A549 (cell line): ENCODE data around the gene RNF130. TPM values are rescaled to one million over a fixed set of nuclear protein-coding genes. Genes with fewer than 3 reads are reported as not detected.

Source experiments
- ATAC-seq, 2 experiments: fragments of 200-7000 bp in 1 of 2; fragments of >200 bp in 1 of 2; cut with Nextera tagmentation in 1 of 2; cut with Tn5 transposase in 1 of 2; 3 replicates each; pipeline versions ENCODE4 v1.8.0 to v1.9.1; 2018 to 2020; ENCODE audit warnings: mild to moderate bottlenecking in 1 of 2, moderate library complexity in 1 of 2
- CTCF ChIA-PET: fragments of 300-600 bp; sonication (Branson Sonifier 250); formaldehyde crosslinking; extraction: SDS; loops from one replicate; lab custom pipeline; 2021; ENCODE audit warnings: antibody characterized with exemption, inconsistent platforms; lab: Yijun Ruan, JAX
- POLR2A ChIA-PET: fragments of 350-600 bp; formaldehyde crosslinking; extraction: SDS; loops from one replicate; lab custom pipeline; 2021; ENCODE audit warnings: antibody characterized with exemption, inconsistent platforms; lab: Yijun Ruan, JAX
- DNase-seq, 2 experiments: peaks; one replicate each; pipeline versions ENCODE4 v3.0.0 to v3.0.0-alpha.2; 2011 to 2016; ENCODE audit warnings: low read depth in 1 of 2, low spot score in 1 of 2
- FAIRE-seq: peaks from 2 replicates; lab custom pipeline; 2011; peaks lifted over from hg19 to GRCh38; lab: Jason Lieb, UNC
- H3K27ac ChIP-seq, 2 experiments: fragments of >200 bp; sonication (Bioruptor Twin); formaldehyde crosslinking; 3 replicates each; pipeline ENCODE4 v1.5.1; 2016 to 2017
- H3K4me1 ChIP-seq: fragments of >200 bp; sonication (Bioruptor Twin); formaldehyde crosslinking; 3 replicates; pipeline ENCODE4 v1.6.1; 2016
- H3K4me2 ChIP-seq: fragments of >200 bp; sonication (Bioruptor Twin); formaldehyde crosslinking; 3 replicates; pipeline ENCODE4 v1.6.1; 2016
- H3K4me3 ChIP-seq: fragments of >200 bp; sonication (Bioruptor Twin); formaldehyde crosslinking; 3 replicates; pipeline ENCODE4 v1.5.1; 2016
- H3K9me3 ChIP-seq: fragments of >200 bp; sonication (Bioruptor Twin); formaldehyde crosslinking; 3 replicates; pipeline ENCODE4 v1.6.1; 2016
- BCL3 ChIP-seq: fragments of >200 bp; sonication (Bioruptor Twin); formaldehyde crosslinking; IDR thresholded peaks from 3 replicates; pipeline ENCODE4 v1.6.1; 2016
- CBX2 ChIP-seq: fragments of 200-600 bp; sonication (generic); IDR thresholded peaks from 2 replicates; pipeline ENCODE4 v1.6.1; 2016; ENCODE audit warnings: low read depth, mild to moderate bottlenecking, borderline replicate concordance
- CEBPB ChIP-seq, 2 experiments: fragments of >200 bp in 1 of 2; sonication (Bioruptor Twin) in 1 of 2; formaldehyde crosslinking in 1 of 2; IDR thresholded peaks; 2 replicates each; pipeline ENCODE4 v1.6.1; 2012 to 2016
- CHD4 ChIP-seq: fragments of 200-600 bp; sonication (generic); IDR thresholded peaks from 2 replicates; pipeline ENCODE4 v1.6.1; 2016; ENCODE audit warnings: antibody characterized with exemption, mild to moderate bottlenecking, borderline replicate concordance
- EHF ChIP-seq: fragments of 250-450 bp; sonication (Bioruptor Pico); IDR thresholded peaks from 2 replicates; pipeline ENCODE4 v1.5.0; 2020; ENCODE audit warnings: mild to moderate bottlenecking
- EHMT2 ChIP-seq: fragments of 200-600 bp; sonication (generic); IDR thresholded peaks from 2 replicates; pipeline ENCODE4 v1.6.1; 2016; ENCODE audit warnings: antibody characterized with exemption, low read depth, mild to moderate bottlenecking, moderate library complexity
- ESRRA ChIP-seq: fragments of 150-350 bp; IDR thresholded peaks from 2 replicates; pipeline ENCODE4 v1.6.1; 2014; ENCODE audit warnings: mild to moderate bottlenecking, low read length, borderline replicate concordance
- FOSB ChIP-seq: fragments of 250-450 bp; sonication (Bioruptor Pico); IDR thresholded peaks from 2 replicates; pipeline ENCODE4 v1.5.0; 2020; ENCODE audit warnings: mild to moderate bottlenecking, moderate library complexity
- HES2 ChIP-seq: fragments of >200 bp; sonication (Bioruptor Twin); formaldehyde crosslinking; IDR thresholded peaks from 2 replicates; pipeline ENCODE4 v1.6.1; 2016
- HOXA7 ChIP-seq: fragments of 250-450 bp; sonication (Bioruptor Pico); IDR thresholded peaks from 2 replicates; pipeline ENCODE4 v1.5.0; 2020; ENCODE audit warnings: mild to moderate bottlenecking, moderate library complexity
- HOXB5 ChIP-seq: fragments of 250-450 bp; sonication (Bioruptor Pico); IDR thresholded peaks from 2 replicates; pipeline ENCODE4 v1.5.0; 2020; ENCODE audit warnings: mild to moderate bottlenecking, moderate library complexity
- JUN ChIP-seq, 2 experiments: fragments of >200 bp; sonication (Bioruptor Twin); formaldehyde crosslinking; IDR thresholded peaks; 2 replicates in 1 of 2; 3 replicates in 1 of 2; pipeline ENCODE4 v1.6.1; 2016 to 2017
- KDM1A ChIP-seq: fragments of 200-600 bp; sonication (generic); IDR thresholded peaks from 2 replicates; pipeline ENCODE4 v1.6.1; 2016; ENCODE audit warnings: low read depth, mild to moderate bottlenecking
- MAZ ChIP-seq: fragments of 150-350 bp; IDR thresholded peaks from 2 replicates; pipeline ENCODE4 v1.6.1; 2014; ENCODE audit warnings: antibody characterized with exemption, low read depth, low read length, borderline replicate concordance
- MYC ChIP-seq: IDR thresholded peaks from 2 replicates; pipeline ENCODE4 v1.6.1; 2012; ENCODE audit warnings: mild to moderate bottlenecking, inconsistent platforms, low read length, improper control_type of control experiment, borderline replicate concordance
- PHF8 ChIP-seq: fragments of 200-600 bp; sonication (generic); IDR thresholded peaks from 2 replicates; pipeline ENCODE4 v1.6.1; 2016; ENCODE audit warnings: low read depth, mild to moderate bottlenecking, antibody characterized with exemption, moderate library complexity, borderline replicate concordance
- RFX5 ChIP-seq: fragments of 450-650 bp; IDR thresholded peaks from 2 replicates; pipeline ENCODE4 v1.7.1; 2014; ENCODE audit warnings: antibody characterized with exemption, mild to moderate bottlenecking, moderate library complexity
- USF2 ChIP-seq: fragments of 450-650 bp; IDR thresholded peaks from 2 replicates; pipeline ENCODE4 v1.6.1; 2014; ENCODE audit warnings: antibody characterized with exemption
- ZNF302 ChIP-seq: fragments of 250-450 bp; sonication (Bioruptor Pico); IDR thresholded peaks from 2 replicates; pipeline ENCODE4 v1.9.0; 2021; ENCODE audit warnings: inconsistent platforms, mild to moderate bottlenecking, moderate library complexity
- ZSCAN20 ChIP-seq: fragments of 250-450 bp; sonication (Bioruptor Pico); IDR thresholded peaks from 2 replicates; pipeline ENCODE4 v1.8.0; 2022; ENCODE audit warnings: mild to moderate bottlenecking, moderate library complexity
- WGBS: methylation state at CpG from one replicate; pipeline ENCODE4 v1.1.6; 2017; ENCODE audit errors: missing lambda C conversion rate; 5-methylcytosine and 5-hydroxymethylcytosine counted together
- polyA plus RNA-seq, 4 experiments: library from polyadenylated mRNA; depleted of rRNA in 3 of 4; stranded (reverse); fragments of >200 nt; fragmentation: RNase III in 1 of 4; extraction: RNeasy Plus Mini Kit Qiagen cat#74134 plus additional on column Dnase treatment in 1 of 4; gene quantifications; 2 replicates in 3 of 4; 3 replicates in 1 of 4; pipeline ENCODE4 v1.2.3, GENCODE V29; 2011 to 2017
- TF ChIP-seq, protein P1 (sequence below): fragments of 150-350 bp; IDR thresholded peaks from 2 replicates; pipeline ENCODE4 v1.6.1; 2014; ENCODE audit warnings: low read depth, mild to moderate bottlenecking, low read length

Gene RNF130
- polyA plus RNA-seq, 2 of the 4 experiments (the other 2 are of a cell fraction): 33.3 to 50.1 TPM

GRCh38 chr5:180069589-180070247 is 1.8 kb downstream of the RNF130 start:
- no peak overlapping the region; a peak in 1 of 6 replicates for H3K27ac ChIP-seq
- 76% methylated on average over 9 of the region's 9 CpGs for WGBS
- peaks cover 10% of the 10 kb centered on the region for H3K9me3 ChIP-seq
- DNase-seq (no peak), ATAC-seq (no peak), FAIRE-seq (no peak)
- CTCF ChIA-PET: interaction anchor here (1.6 kb wide), 1 partner anchor 10 kb away, joined by 3 read pairs; no protein-coding TSS in a partner anchor
- TF ChIP-seq FOSB (CRISPR knock-in tag): no peak
- TF ChIP-seq USF2: no peak
- no peak for TF ChIP-seq RFX5
- no peak for TF ChIP-seq BCL3
- peak overlapping the region; percentile 97; the same call in 2 of the 3 replicates for H3K4me3 ChIP-seq
- peak overlapping the region; percentile 71 for H3K4me2 ChIP-seq
- peaks cover 22% of the 10 kb centered on the region for H3K4me1 ChIP-seq
- POLR2A ChIA-PET: interaction anchor here (0.9 kb wide), 1 partner anchor 20 kb away, joined by 3 read pairs; no protein-coding TSS in a partner anchor

GRCh38 chr5:180068519-180069090 is 3.0 kb downstream of the RNF130 start:
- Histone ChIP-seq H3K4me1 (peaks cover 22% of the 10 kb centered on the region), H3K9me3 (peaks cover 10% of the 10 kb centered on the region), H3K4me2 (no peak overlapping the region), H3K27ac (no peak overlapping the region), H3K4me3 (no peak overlapping the region)
- CTCF ChIA-PET: interaction anchor here (1.0 to 1.1 kb wide), 2 partner anchors 18 to 23 kb away, joined by 3 to 5 read pairs; no protein-coding TSS in a partner anchor
- ATAC-seq (no peak), DNase-seq (no peak), FAIRE-seq (peak; percentile 72)
- TF ChIP-seq MYC: no peak
- TF ChIP-seq ZNF302 (CRISPR knock-in tag): no peak
- TF ChIP-seq ESRRA: no peak
- TF ChIP-seq EHF (CRISPR knock-in tag): no peak
- no peak for TF ChIP-seq KDM1A
- no peak for TF ChIP-seq CBX2
- no peak for TF ChIP-seq JUN (IDR thresholded peaks at IDR 0.05)
- POLR2A ChIA-PET: no interaction called here
- 75% methylated on average over 6 of the region's 6 CpGs for WGBS

DNA sequence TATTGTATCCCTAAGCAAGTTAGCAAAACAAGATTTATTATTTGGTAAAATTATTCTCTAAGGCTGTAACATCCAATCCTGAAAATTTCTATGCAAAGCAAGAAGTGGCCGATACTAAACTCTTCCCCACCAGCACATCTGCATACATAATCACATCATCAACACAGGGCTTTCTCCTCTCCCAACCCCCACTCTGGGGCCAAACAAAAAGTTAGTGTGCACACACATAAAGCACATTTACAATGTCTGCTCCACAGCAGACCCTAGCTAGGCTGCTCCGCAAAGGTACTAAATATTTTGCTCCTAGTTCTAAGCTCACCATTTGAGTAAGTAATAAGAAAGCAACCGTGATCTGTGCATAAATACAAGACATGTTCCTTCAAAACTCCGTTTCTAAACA is 3.6 kb downstream of the RNF130 start:
- ChIA-PET CTCF (interaction anchor here (1.0 to 1.1 kb wide), 2 partner anchors 17 to 23 kb away, joined by 3 to 5 read pairs; no protein-coding TSS in a partner anchor), POLR2A (no interaction called here)
- no peak overlapping the region for H3K4me3 ChIP-seq
- DNase-seq: no peak
- TF ChIP-seq ZSCAN20 (no peak), EHMT2 (no peak), CBX2 (no peak), JUN (IDR thresholded peaks at IDR 0.05) (no peak), HOXA7 (no peak), EHF (CRISPR knock-in tag) (no peak), USF2 (no peak), HES2 (no peak), CEBPB (IDR thresholded peaks at IDR 0.05) (no peak), MAZ (no peak), CHD4 (no peak), HOXB5 (CRISPR knock-in tag) (no peak), MYC (no peak), PHF8 (no peak)
- TF ChIP-seq, protein P1, sequence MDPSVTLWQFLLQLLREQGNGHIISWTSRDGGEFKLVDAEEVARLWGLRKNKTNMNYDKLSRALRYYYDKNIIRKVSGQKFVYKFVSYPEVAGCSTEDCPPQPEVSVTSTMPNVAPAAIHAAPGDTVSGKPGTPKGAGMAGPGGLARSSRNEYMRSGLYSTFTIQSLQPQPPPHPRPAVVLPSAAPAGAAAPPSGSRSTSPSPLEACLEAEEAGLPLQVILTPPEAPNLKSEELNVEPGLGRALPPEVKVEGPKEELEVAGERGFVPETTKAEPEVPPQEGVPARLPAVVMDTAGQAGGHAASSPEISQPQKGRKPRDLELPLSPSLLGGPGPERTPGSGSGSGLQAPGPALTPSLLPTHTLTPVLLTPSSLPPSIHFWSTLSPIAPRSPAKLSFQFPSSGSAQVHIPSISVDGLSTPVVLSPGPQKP: no peak
- peaks cover 9% of the 10 kb centered on the region for H3K9me3 ChIP-seq
- no peak overlapping the region for H3K27ac ChIP-seq
- H3K4me2 ChIP-seq: no peak overlapping the region
- no peak for ATAC-seq
- H3K4me1 ChIP-seq: peaks cover 22% of the 10 kb centered on the region
- FAIRE-seq: no peak
- WGBS: 69% methylated on average over 4 of the region's 4 CpGs
